SJCRH30 (cell line): ENCODE data around the gene DRC1. TPM values are rescaled to one million over a fixed set of nuclear protein-coding genes. Genes with fewer than 3 reads are reported as not detected.

ENCODE experiments used
- DNase-seq, 2 experiments: peaks; one replicate each; pipeline ENCODE4 v3.0.0-alpha.2; 2015 to 2020
- H3K27ac ChIP-seq: fragments of 250-450 bp; sonication (Bioruptor Pico); 2 replicates; pipeline ENCODE4 v1.5.1; 2020; ENCODE audit warnings: mild to moderate bottlenecking, moderate library complexity
- H3K27me3 ChIP-seq: fragments of 250-450 bp; sonication (Bioruptor Pico); 2 replicates; pipeline ENCODE4 v1.5.1; 2020; ENCODE audit warnings: mild to moderate bottlenecking, moderate library complexity
- H3K36me3 ChIP-seq: fragments of 250-450 bp; sonication (Bioruptor Pico); 2 replicates; pipeline ENCODE4 v1.5.1; 2020; ENCODE audit warnings: mild to moderate bottlenecking, moderate library complexity
- H3K4me1 ChIP-seq: fragments of 250-450 bp; sonication (Bioruptor Pico); 2 replicates; pipeline ENCODE4 v1.5.1; 2020; ENCODE audit warnings: mild to moderate bottlenecking, moderate library complexity
- H3K4me3 ChIP-seq: fragments of 250-450 bp; sonication (Bioruptor Pico); 2 replicates; pipeline ENCODE4 v1.5.1; 2020; ENCODE audit warnings: mild to moderate bottlenecking, moderate library complexity
- H3K9me3 ChIP-seq: fragments of 250-450 bp; sonication (Bioruptor Pico); replicated peaks from 2 replicates; pipeline ENCODE4 v1.5.1; 2020; ENCODE audit warnings: mild to moderate bottlenecking, moderate library complexity
- total RNA-seq: library from RNA; depleted of rRNA; stranded (reverse); fragments of >200 nt; shearing (Covaris generic); gene quantifications from 2 replicates; pipeline ENCODE4 v1.2.3, GENCODE V29; 2014

The DRC1 gene
- total RNA-seq, 1 experiment from 2014 or later: 0.24 TPM

- H3K27ac ChIP-seq: no peak overlapping the region
- H3K4me1 ChIP-seq: no peaks in the 10 kb centered on the region
- H3K27me3 ChIP-seq: no peaks in the 10 kb centered on the region
- DNase-seq: no peak
- H3K9me3 ChIP-seq: no peaks in the 10 kb centered on the region
- H3K36me3 ChIP-seq: no peaks in the 10 kb centered on the region
- H3K4me3 ChIP-seq: no peak overlapping the region
Observed at GRCh38 chr2:26422947-26423629, 21.4 kb downstream of the DRC1 start.

GRCh38 chr2:26423750-26424149 lies 22.0 kb downstream of the DRC1 start:
- Histone ChIP-seq H3K9me3 (no peaks in the 10 kb centered on the region), H3K27me3 (no peaks in the 10 kb centered on the region)

GRCh38 chr2:26424221-26424620 lies 22.5 kb downstream of the DRC1 start:
- DNase-seq: peak; percentile 28 to 55
- no peaks in the 10 kb centered on the region for H3K27me3 ChIP-seq

More at GRCh38 chr2:26423750-26424149, 22.0 kb downstream of the DRC1 start:
- DNase-seq: no peak
- H3K4me1 ChIP-seq: no peaks in the 10 kb centered on the region
- no peak overlapping the region for H3K27ac ChIP-seq
- H3K4me3 ChIP-seq: no peak overlapping the region
- H3K36me3 ChIP-seq: no peaks in the 10 kb centered on the region

GRCh38 chr2:26428846-26429245 lies 27.1 kb downstream of the DRC1 start:
- no peaks in the 10 kb centered on the region for H3K27me3 ChIP-seq
- no peak for DNase-seq
- no peak overlapping the region for H3K4me3 ChIP-seq

More at GRCh38 chr2:26424221-26424620, 22.5 kb downstream of the DRC1 start:
- no peaks in the 10 kb centered on the region for H3K36me3 ChIP-seq
- no peaks in the 10 kb centered on the region for H3K4me1 ChIP-seq
- no peak overlapping the region for H3K4me3 ChIP-seq
- H3K27ac ChIP-seq: no peak overlapping the region
- H3K9me3 ChIP-seq: no peaks in the 10 kb centered on the region

GRCh38 chr2:26429779-26430578 lies 28.3 kb downstream of the DRC1 start:
- H3K4me3 ChIP-seq: no peak overlapping the region
- no peak overlapping the region for H3K27ac ChIP-seq
- H3K27me3 ChIP-seq: no peaks in the 10 kb centered on the region
- no peaks in the 10 kb centered on the region for H3K9me3 ChIP-seq
- H3K36me3 ChIP-seq: no peaks in the 10 kb centered on the region
- H3K4me1 ChIP-seq: peaks cover 3% of the 10 kb centered on the region
- DNase-seq: peak; percentile 51 to 60

More at GRCh38 chr2:26428846-26429245, 27.1 kb downstream of the DRC1 start:
- Histone ChIP-seq H3K36me3 (no peaks in the 10 kb centered on the region), H3K4me1 (peaks cover 3% of the 10 kb centered on the region), H3K9me3 (no peaks in the 10 kb centered on the region), H3K27ac (no peak overlapping the region)

- DNase-seq: no peak
- Histone ChIP-seq H3K4me1 (peaks cover 3% of the 10 kb centered on the region), H3K9me3 (no peaks in the 10 kb centered on the region), H3K27me3 (no peaks in the 10 kb centered on the region), H3K36me3 (no peaks in the 10 kb centered on the region), H3K4me3 (no peak overlapping the region), H3K27ac (no peak overlapping the region)
Observed at GRCh38 chr2:26430826-26431225, 29.1 kb downstream of the DRC1 start.

- DNase-seq: no peak
- Histone ChIP-seq H3K27me3 (no peaks in the 10 kb centered on the region), H3K9me3 (no peaks in the 10 kb centered on the region), H3K4me3 (no peak overlapping the region), H3K36me3 (no peaks in the 10 kb centered on the region), H3K27ac (no peak overlapping the region), H3K4me1 (peaks cover 3% of the 10 kb centered on the region)
Observed at GRCh38 chr2:26432363-26432762, 30.6 kb downstream of the DRC1 start.

- Histone ChIP-seq H3K27me3 (no peaks in the 10 kb centered on the region), H3K36me3 (no peaks in the 10 kb centered on the region), H3K4me3 (no peak overlapping the region), H3K4me1 (peaks cover 3% of the 10 kb centered on the region), H3K27ac (no peak overlapping the region), H3K9me3 (no peaks in the 10 kb centered on the region)
- no peak for DNase-seq
Observed at GRCh38 chr2:26432859-26433258, 31.1 kb downstream of the DRC1 start.

- Histone ChIP-seq H3K27ac (no peak overlapping the region), H3K4me1 (peaks cover 11% of the 10 kb centered on the region; the same call in 1 of the 2 replicates), H3K36me3 (no peaks in the 10 kb centered on the region), H3K4me3 (no peak overlapping the region), H3K9me3 (no peaks in the 10 kb centered on the region), H3K27me3 (no peaks in the 10 kb centered on the region)
- no peak for DNase-seq
Observed at GRCh38 chr2:26435106-26435505, 33.4 kb downstream of the DRC1 start.

GRCh38 chr2:26438526-26438925 lies 36.8 kb downstream of the DRC1 start:
- H3K27me3 ChIP-seq: no peaks in the 10 kb centered on the region
- no peaks in the 10 kb centered on the region for H3K36me3 ChIP-seq
- peak overlapping the region; percentile 11; the same call in 1 of the 2 replicates for H3K27ac ChIP-seq
- H3K9me3 ChIP-seq: no peaks in the 10 kb centered on the region
- H3K4me1 ChIP-seq: peaks cover 11% of the 10 kb centered on the region; the same call in 1 of the 2 replicates
- H3K4me3 ChIP-seq: no peak overlapping the region
- peak; percentile 73 for DNase-seq

- Histone ChIP-seq H3K9me3 (no peaks in the 10 kb centered on the region), H3K36me3 (no peaks in the 10 kb centered on the region), H3K4me1 (peaks cover 11% of the 10 kb centered on the region; the same call in 1 of the 2 replicates), H3K27me3 (no peaks in the 10 kb centered on the region), H3K4me3 (no peak overlapping the region), H3K27ac (peak overlapping the region; percentile 11; the same call in 1 of the 2 replicates)
- DNase-seq: no peak
Observed at GRCh38 chr2:26438926-26439325, 37.2 kb downstream of the DRC1 start.

GRCh38 chr2:26442301-26442700 lies 40.6 kb downstream of the DRC1 start:
- H3K4me1 ChIP-seq: peaks cover 11% of the 10 kb centered on the region; the same call in 1 of the 2 replicates
- no peak overlapping the region for H3K4me3 ChIP-seq
- DNase-seq: no peak
- H3K9me3 ChIP-seq: no peaks in the 10 kb centered on the region
- H3K27ac ChIP-seq: no peak overlapping the region
- H3K27me3 ChIP-seq: no peaks in the 10 kb centered on the region
- H3K36me3 ChIP-seq: no peaks in the 10 kb centered on the region

- DNase-seq: no peak
- Histone ChIP-seq H3K36me3 (no peaks in the 10 kb centered on the region), H3K27ac (no peak overlapping the region), H3K4me1 (peaks cover 11% of the 10 kb centered on the region; the same call in 1 of the 2 replicates), H3K4me3 (no peak overlapping the region), H3K27me3 (no peaks in the 10 kb centered on the region), H3K9me3 (no peaks in the 10 kb centered on the region)
Observed at GRCh38 chr2:26442707-26443106, 41.0 kb downstream of the DRC1 start.

- Histone ChIP-seq H3K27me3 (no peaks in the 10 kb centered on the region), H3K36me3 (no peaks in the 10 kb centered on the region), H3K4me1 (peaks cover 1% of the 10 kb centered on the region; the same call in 1 of the 2 replicates), H3K4me3 (no peak overlapping the region), H3K9me3 (no peaks in the 10 kb centered on the region), H3K27ac (no peak overlapping the region)
- DNase-seq: no peak
Observed at GRCh38 chr2:26444236-26444635, 42.5 kb downstream of the DRC1 start.

- Histone ChIP-seq H3K4me1 (no peaks in the 10 kb centered on the region), H3K9me3 (peaks cover 7% of the 10 kb centered on the region; the same call in 1 of the 2 replicates)
- DNase-seq: no peak
Observed at GRCh38 chr2:26448651-26449050, 46.9 kb downstream of the DRC1 start.

More at GRCh38 chr2:26448651-26449050, 46.9 kb downstream of the DRC1 start:
- Histone ChIP-seq H3K27me3 (no peaks in the 10 kb centered on the region), H3K4me3 (no peak overlapping the region), H3K36me3 (no peaks in the 10 kb centered on the region), H3K27ac (no peak overlapping the region)
